Muscle of leg (tissue), 16 donors: ENCODE data around the gene MLLT6. TPM values are rescaled to one million over a fixed set of nuclear protein-coding genes. Genes with fewer than 3 reads are reported as not detected.

ENCODE experiments used
- DNase-seq: peaks from one replicate; pipeline ENCODE4 v3.0.0; 2013
- H3K27ac ChIP-seq: one replicate; pipeline ENCODE4 v1.5.1; 2013; ENCODE audit warnings: mild to moderate bottlenecking, low read length, control low read depth
- H3K27me3 ChIP-seq: one replicate; pipeline ENCODE4 v1.6.1; 2013; ENCODE audit warnings: low read length; ENCODE audit not compliant: control insufficient read depth, insufficient read depth
- H3K36me3 ChIP-seq: one replicate; pipeline ENCODE4 v1.6.1; 2013; ENCODE audit warnings: low read length; ENCODE audit not compliant: control insufficient read depth, insufficient read depth
- H3K4me1 ChIP-seq: one replicate; pipeline ENCODE4 v1.6.1; 2013; ENCODE audit warnings: low read length; ENCODE audit not compliant: control insufficient read depth, insufficient read depth
- H3K4me3 ChIP-seq: one replicate; pipeline ENCODE4 v1.5.1; 2013; ENCODE audit warnings: low read length, control low read depth
- H3K9me3 ChIP-seq: replicated peaks from 2 replicates; pipeline ENCODE4 v1.6.1; 2013; ENCODE audit warnings: low read depth, low read length; ENCODE audit not compliant: control insufficient read depth
- WGBS: methylation state at CpG from one replicate; pipeline ENCODE4 v1.1.5; 2013; ENCODE audit warnings: missing lambda C conversion rate; ENCODE audit not compliant: insufficient coverage; 5-methylcytosine and 5-hydroxymethylcytosine counted together
- long read RNA-seq, 11 donors: transcript quantifications; one replicate each; lab custom pipeline, GENCODE V29; 2026
- polyA plus RNA-seq, 8 donors: library from polyadenylated mRNA; unstranded; fragments of 120-200 nt; gene quantifications; one replicate each; pipeline versions ENCODE4 v1.2.1 to v1.2.3, GENCODE V29; 2013; ENCODE audit warnings: inconsistent platforms in 1 of 8, low replicate concordance in 1 of 8; ENCODE audit not compliant: insufficient read length in 8 of 8, insufficient read depth in 1 of 8
- total RNA-seq: library from RNA; stranded (reverse); fragments of 120-200 nt; gene quantifications from one replicate; pipeline ENCODE4 v1.2.4, GENCODE V29; 2013

MLLT6 gene
- total RNA-seq = 40.8 TPM
- polyA plus RNA-seq = 10 to 100 TPM; 43.9 to 77.3 (median 64.0) TPM
- long read RNA-seq, donor 1, transcript MLLT6-205 (1 exons, 2,937 nt) = major isoform, 36 of 43 reads
- long read RNA-seq, donor 1, partial matches to known transcripts = 6 of 43 reads
- long read RNA-seq, donor 1, other reads (novel, unspliced or antisense) = 0 of 43 reads
- long read RNA-seq, donor 2, partial matches to known transcripts = 0 of 4 reads
- long read RNA-seq, donor 2, other reads (novel, unspliced or antisense) = 0 of 4 reads
- long read RNA-seq, donor 3, full-length matches to known transcripts = 73 of 102 reads
- long read RNA-seq, donor 3, partial matches to known transcripts = 29 of 102 reads
- long read RNA-seq, donor 3, other reads (novel, unspliced or antisense) = 0 of 102 reads
- long read RNA-seq, donor 4, transcript MLLT6-205 (1 exons, 2,937 nt) = major isoform, 28 of 37 reads
- long read RNA-seq, donor 4, partial matches to known transcripts = 9 of 37 reads
- long read RNA-seq, donor 4, other reads (novel, unspliced or antisense) = 0 of 37 reads
- long read RNA-seq, donor 5, transcript MLLT6-205 (1 exons, 2,937 nt) = major isoform, 86 of 103 reads
- long read RNA-seq, donor 5, partial matches to known transcripts = 15 of 103 reads
- long read RNA-seq, donor 5, other reads (novel, unspliced or antisense) = 0 of 103 reads
- long read RNA-seq, donor 6, transcript MLLT6-205 (1 exons, 2,937 nt) = major isoform, 68 of 102 reads
- long read RNA-seq, donor 6, partial matches to known transcripts = 32 of 102 reads
- long read RNA-seq, donor 6, other reads (novel, unspliced or antisense) = 0 of 102 reads
- long read RNA-seq, donor 7, transcript MLLT6-205 (1 exons, 2,937 nt) = major isoform, 35 of 46 reads
- long read RNA-seq, donor 7, partial matches to known transcripts = 11 of 46 reads
- long read RNA-seq, donor 7, other reads (novel, unspliced or antisense) = 0 of 46 reads
- long read RNA-seq, donor 8, transcript MLLT6-205 (1 exons, 2,937 nt) = major isoform, 32 of 32 reads
- long read RNA-seq, donor 8, partial matches to known transcripts = 0 of 32 reads
- long read RNA-seq, donor 8, other reads (novel, unspliced or antisense) = 0 of 32 reads
- long read RNA-seq, donor 9, transcript MLLT6-205 (1 exons, 2,937 nt) = major isoform, 45 of 46 reads
- long read RNA-seq, donor 9, partial matches to known transcripts = 0 of 46 reads
- long read RNA-seq, donor 9, other reads (novel, unspliced or antisense) = 0 of 46 reads
- long read RNA-seq, donor 10, transcript MLLT6-205 (1 exons, 2,937 nt) = major isoform, 75 of 110 reads
- long read RNA-seq, donor 10, partial matches to known transcripts = 31 of 110 reads
- long read RNA-seq, donor 10, other reads (novel, unspliced or antisense) = 0 of 110 reads
- long read RNA-seq, donor 11, transcript MLLT6-205 (1 exons, 2,937 nt) = major isoform, 55 of 58 reads
- long read RNA-seq, donor 11, partial matches to known transcripts = 0 of 58 reads
- long read RNA-seq, donor 11, other reads (novel, unspliced or antisense) = 0 of 58 reads

GRCh38 chr17:38704606-38705522, at the start of gene MLLT6:
TSS of gene MLLT6 (plus strand) at chr17:38705273. CDS start at chr17:38705633, 360 bp downstream.
- Histone ChIP-seq H3K27ac (peak within 1 kb of the TSS; percentile 98), H3K4me3 (peak within 1 kb of the TSS; percentile 95), H3K9me3 (no peaks in the 10 kb centered on the region), H3K36me3 (peaks cover 23% of the 10 kb centered on the region), H3K27me3 (peaks cover 18% of the 10 kb centered on the region), H3K4me1 (peaks cover 70% of the 10 kb centered on the region)
- under 1% methylated on average over 74 of the region's 100 CpGs for WGBS
- DNase-seq = peak; percentile 95

- WGBS = 55% methylated on average over 24 of the region's 27 CpGs
- Histone ChIP-seq H3K9me3 (no peaks in the 10 kb centered on the region), H3K4me1 (no peaks in the 10 kb centered on the region), H3K27me3 (peaks cover 38% of the 10 kb centered on the region), H3K36me3 (no peaks in the 10 kb centered on the region), H3K4me3 (no peak overlapping the region), H3K27ac (no peak overlapping the region)
- no peak for DNase-seq
Measured at GRCh38 chr17:38656959-38657823, 47.9 kb upstream of the MLLT6 start.

- Histone ChIP-seq H3K4me3 (no peak overlapping the region), H3K27me3 (peaks cover 41% of the 10 kb centered on the region), H3K9me3 (no peaks in the 10 kb centered on the region), H3K4me1 (no peaks in the 10 kb centered on the region), H3K36me3 (no peaks in the 10 kb centered on the region), H3K27ac (no peak overlapping the region)
- 72% methylated on average over 12 of the region's 15 CpGs for WGBS
- DNase-seq = no peak
Measured at GRCh38 chr17:38657824-38658740, 47.0 kb upstream of the MLLT6 start.

GRCh38 chr17:38658741-38659345, 46.2 kb upstream of the MLLT6 start:
- no peaks in the 10 kb centered on the region for H3K9me3 ChIP-seq
- no peak overlapping the region for H3K4me3 ChIP-seq
- no peak for DNase-seq
- 33% methylated on average over 3 of the region's 13 CpGs for WGBS
- peaks cover 42% of the 10 kb centered on the region for H3K27me3 ChIP-seq
- no peaks in the 10 kb centered on the region for H3K36me3 ChIP-seq
- no peaks in the 10 kb centered on the region for H3K4me1 ChIP-seq
- no peak overlapping the region for H3K27ac ChIP-seq

- Histone ChIP-seq H3K27ac (no peak overlapping the region), H3K4me1 (no peaks in the 10 kb centered on the region), H3K36me3 (no peaks in the 10 kb centered on the region), H3K9me3 (no peaks in the 10 kb centered on the region), H3K27me3 (peaks cover 40% of the 10 kb centered on the region), H3K4me3 (no peak overlapping the region)
- no CpG with 5 or more reads among the region's 7 CpGs for WGBS
- DNase-seq = no peak
Measured at GRCh38 chr17:38659415-38659814, 45.7 kb upstream of the MLLT6 start.

- Histone ChIP-seq H3K4me1 (no peaks in the 10 kb centered on the region), H3K27me3 (peaks cover 36% of the 10 kb centered on the region), H3K27ac (no peak overlapping the region), H3K9me3 (no peaks in the 10 kb centered on the region), H3K36me3 (no peaks in the 10 kb centered on the region), H3K4me3 (no peak overlapping the region)
- 54% methylated on average over 15 of the region's 16 CpGs for WGBS
- DNase-seq = peak; percentile 54
Measured at GRCh38 chr17:38660097-38661025, 44.7 kb upstream of the MLLT6 start.
